Neural progenitor cell (in vitro differentiated cells): ENCODE results near the gene ATRN.

ENCODE experiments used
- CTCF ChIP-seq: fragments of 200-600 bp; sonication (generic); IDR thresholded peaks from 2 replicates; pipeline ENCODE4 v1.5.1; 2017; ENCODE audit warnings: antibody characterized with exemption, mild to moderate bottlenecking
- EZH2phosphoT487 ChIP-seq: fragments of 200-600 bp; sonication (generic); IDR thresholded peaks from 2 replicates; pipeline ENCODE4 v1.6.1; 2017; ENCODE audit warnings: antibody characterized with exemption

GRCh38 chr20:3560162-3560561, 89.3 kb downstream of the ATRN start:
- TF ChIP-seq CTCF (no peak), EZH2phosphoT487 (no peak)
